Tibial nerve (tissue), 4 donors: Measurements from ENCODE around the gene SPATA13.

ENCODE experiments used
- EP300 ChIP-seq, 2 donors: sonication (generic); formaldehyde crosslinking; IDR thresholded peaks; one replicate each; pipeline ENCODE4 v1.6.1; 2017; ENCODE audit warnings: antibody characterized with exemption in 2 of 2, mild to moderate bottlenecking in 1 of 2
- POLR2A ChIP-seq, 2 donors: fragments of 450-650 bp; IDR thresholded peaks; one replicate each; pipeline ENCODE4 v1.6.1; 2017; ENCODE audit warnings: antibody characterized with exemption in 2 of 2, mild to moderate bottlenecking in 2 of 2, moderate library complexity in 2 of 2
- TF ChIP-seq, protein P1 (sequence below), 5 experiments: fragments of 200-600 bp in 3 of 5; fragments of 450-650 bp in 2 of 5; sonication (generic) in 3 of 5; IDR thresholded peaks; one replicate each; pipeline ENCODE4 v1.5.1; 2016 to 2019; ENCODE audit warnings: antibody characterized with exemption in 5 of 5, mild to moderate bottlenecking in 3 of 5, moderate library complexity in 2 of 5

- TF ChIP-seq, protein P1, sequence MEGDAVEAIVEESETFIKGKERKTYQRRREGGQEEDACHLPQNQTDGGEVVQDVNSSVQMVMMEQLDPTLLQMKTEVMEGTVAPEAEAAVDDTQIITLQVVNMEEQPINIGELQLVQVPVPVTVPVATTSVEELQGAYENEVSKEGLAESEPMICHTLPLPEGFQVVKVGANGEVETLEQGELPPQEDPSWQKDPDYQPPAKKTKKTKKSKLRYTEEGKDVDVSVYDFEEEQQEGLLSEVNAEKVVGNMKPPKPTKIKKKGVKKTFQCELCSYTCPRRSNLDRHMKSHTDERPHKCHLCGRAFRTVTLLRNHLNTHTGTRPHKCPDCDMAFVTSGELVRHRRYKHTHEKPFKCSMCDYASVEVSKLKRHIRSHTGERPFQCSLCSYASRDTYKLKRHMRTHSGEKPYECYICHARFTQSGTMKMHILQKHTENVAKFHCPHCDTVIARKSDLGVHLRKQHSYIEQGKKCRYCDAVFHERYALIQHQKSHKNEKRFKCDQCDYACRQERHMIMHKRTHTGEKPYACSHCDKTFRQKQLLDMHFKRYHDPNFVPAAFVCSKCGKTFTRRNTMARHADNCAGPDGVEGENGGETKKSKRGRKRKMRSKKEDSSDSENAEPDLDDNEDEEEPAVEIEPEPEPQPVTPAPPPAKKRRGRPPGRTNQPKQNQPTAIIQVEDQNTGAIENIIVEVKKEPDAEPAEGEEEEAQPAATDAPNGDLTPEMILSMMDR (IDR thresholded peaks at IDR 0.05) = no peak
- TF ChIP-seq POLR2A (IDR thresholded peaks at IDR 0.05) = no peak
- TF ChIP-seq EP300 (IDR thresholded peaks at IDR 0.05) = no peak
Observed at GRCh38 chr13:24112791-24113190, 47.7 kb upstream of the SPATA13 start.
